PFSK-1 (cell line): ENCODE measurements around the gene LIPK.

Experiments used
- FOXP2 ChIP-seq: optimal IDR thresholded peaks from 2 replicates; pipeline ENCODE3; 2011; ENCODE audit warnings: borderline replicate concordance, control low read depth, inconsistent platforms; ENCODE audit not compliant: insufficient read depth; ENCODE audit errors: extremely low read length, extremely low read depth
- POLR2AphosphoS5 ChIP-seq: IDR thresholded peaks from 2 replicates; pipeline ENCODE4 v1.6.1; 2012; ENCODE audit warnings: low read depth, mild to moderate bottlenecking, control low read depth, low read length, moderate library complexity
- SIN3A ChIP-seq: IDR thresholded peaks from 2 replicates; pipeline ENCODE4 v1.6.1; 2012; ENCODE audit warnings: mild to moderate bottlenecking, low read length, moderate library complexity, borderline replicate concordance; ENCODE audit not compliant: insufficient read depth
- TAF1 ChIP-seq: IDR thresholded peaks from 2 replicates; pipeline ENCODE4 v1.6.1; 2012; ENCODE audit warnings: low read length, control low read depth, borderline replicate concordance; ENCODE audit not compliant: insufficient read depth
- TF ChIP-seq, protein P1 (sequence below), 2 experiments: IDR thresholded peaks; 2 replicates each; pipeline versions ENCODE4 v1.6.1 to v1.8.0; 2011 to 2012; ENCODE audit warnings: low read depth in 2 of 2, low read length in 2 of 2, control low read depth in 1 of 2, inconsistent platforms in 1 of 2, mild to moderate bottlenecking in 1 of 2, moderate library complexity in 1 of 2; ENCODE audit not compliant: insufficient read depth in 1 of 2

LIPK gene

DNA sequence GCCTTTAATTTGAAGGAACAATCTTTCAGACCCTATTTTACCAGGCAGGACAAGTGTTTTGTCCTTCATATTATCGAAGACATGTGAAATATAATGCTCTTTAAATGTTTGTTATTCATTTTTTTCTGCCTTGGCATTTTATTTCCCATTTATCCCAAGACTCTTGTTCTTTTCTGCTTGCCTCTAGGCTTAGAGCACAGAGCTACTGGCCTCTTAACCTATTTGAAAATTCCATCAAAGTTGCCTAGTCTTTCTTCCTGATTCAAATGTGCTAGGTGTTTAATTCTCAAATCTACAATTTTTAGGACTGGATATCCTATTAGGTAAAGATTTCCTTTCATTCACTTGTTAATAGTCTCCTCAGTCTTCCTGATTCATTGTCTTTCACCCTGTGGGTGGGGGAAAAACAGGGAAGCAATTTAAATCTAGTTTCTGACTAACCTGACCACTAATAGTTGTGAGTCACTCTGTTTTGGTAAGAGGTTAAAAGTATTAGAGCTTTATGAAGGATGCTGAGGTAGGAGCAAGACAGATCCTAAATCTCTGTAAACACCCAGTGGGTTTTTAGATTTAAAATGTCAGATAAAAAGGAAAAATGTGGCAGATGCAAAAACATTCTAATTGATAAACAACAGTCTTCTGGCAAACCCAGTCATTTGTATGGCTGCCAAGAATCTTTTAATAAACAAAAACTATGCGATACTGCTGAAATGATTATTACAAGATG lies 1.5 kb downstream of the LIPK start:
- TF ChIP-seq TAF1 (no peak), POLR2AphosphoS5 (no peak), SIN3A (no peak), FOXP2 (no peak)
- TF ChIP-seq, protein P1, sequence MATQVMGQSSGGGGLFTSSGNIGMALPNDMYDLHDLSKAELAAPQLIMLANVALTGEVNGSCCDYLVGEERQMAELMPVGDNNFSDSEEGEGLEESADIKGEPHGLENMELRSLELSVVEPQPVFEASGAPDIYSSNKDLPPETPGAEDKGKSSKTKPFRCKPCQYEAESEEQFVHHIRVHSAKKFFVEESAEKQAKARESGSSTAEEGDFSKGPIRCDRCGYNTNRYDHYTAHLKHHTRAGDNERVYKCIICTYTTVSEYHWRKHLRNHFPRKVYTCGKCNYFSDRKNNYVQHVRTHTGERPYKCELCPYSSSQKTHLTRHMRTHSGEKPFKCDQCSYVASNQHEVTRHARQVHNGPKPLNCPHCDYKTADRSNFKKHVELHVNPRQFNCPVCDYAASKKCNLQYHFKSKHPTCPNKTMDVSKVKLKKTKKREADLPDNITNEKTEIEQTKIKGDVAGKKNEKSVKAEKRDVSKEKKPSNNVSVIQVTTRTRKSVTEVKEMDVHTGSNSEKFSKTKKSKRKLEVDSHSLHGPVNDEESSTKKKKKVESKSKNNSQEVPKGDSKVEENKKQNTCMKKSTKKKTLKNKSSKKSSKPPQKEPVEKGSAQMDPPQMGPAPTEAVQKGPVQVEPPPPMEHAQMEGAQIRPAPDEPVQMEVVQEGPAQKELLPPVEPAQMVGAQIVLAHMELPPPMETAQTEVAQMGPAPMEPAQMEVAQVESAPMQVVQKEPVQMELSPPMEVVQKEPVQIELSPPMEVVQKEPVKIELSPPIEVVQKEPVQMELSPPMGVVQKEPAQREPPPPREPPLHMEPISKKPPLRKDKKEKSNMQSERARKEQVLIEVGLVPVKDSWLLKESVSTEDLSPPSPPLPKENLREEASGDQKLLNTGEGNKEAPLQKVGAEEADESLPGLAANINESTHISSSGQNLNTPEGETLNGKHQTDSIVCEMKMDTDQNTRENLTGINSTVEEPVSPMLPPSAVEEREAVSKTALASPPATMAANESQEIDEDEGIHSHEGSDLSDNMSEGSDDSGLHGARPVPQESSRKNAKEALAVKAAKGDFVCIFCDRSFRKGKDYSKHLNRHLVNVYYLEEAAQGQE (IDR thresholded peaks at IDR 0.05; ENCODE audit: insufficient read depth in 1 of 2, low read depth in 2 of 2, low read length in 2 of 2), result no peak

DNA sequence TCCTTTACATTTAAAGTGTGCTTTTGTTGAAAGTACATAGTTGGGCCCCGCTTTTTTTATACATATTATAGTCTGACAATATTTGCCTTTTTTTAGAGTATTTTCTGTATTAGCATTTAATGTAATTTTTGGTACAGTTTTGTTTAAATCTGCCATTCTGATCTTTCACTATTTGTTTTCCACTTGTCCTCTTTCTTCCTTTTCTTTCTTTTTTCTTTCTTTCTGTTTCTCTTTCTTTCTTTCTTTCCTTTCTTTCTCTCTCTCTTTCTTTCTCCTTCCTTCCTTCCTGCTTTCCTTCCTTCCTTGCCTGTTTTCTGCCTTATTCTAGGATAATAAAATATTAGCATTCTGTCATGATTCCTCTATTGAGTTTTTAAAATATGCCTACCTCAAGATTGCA lies 9.5 kb downstream of the LIPK start:
- TF ChIP-seq FOXP2 (no peak), SIN3A (no peak), TAF1 (no peak), POLR2AphosphoS5 (no peak)
- TF ChIP-seq, protein P1 (IDR thresholded peaks at IDR 0.05; ENCODE audit: insufficient read depth in 1 of 2, low read depth in 2 of 2, low read length in 2 of 2), result no peak

DNA sequence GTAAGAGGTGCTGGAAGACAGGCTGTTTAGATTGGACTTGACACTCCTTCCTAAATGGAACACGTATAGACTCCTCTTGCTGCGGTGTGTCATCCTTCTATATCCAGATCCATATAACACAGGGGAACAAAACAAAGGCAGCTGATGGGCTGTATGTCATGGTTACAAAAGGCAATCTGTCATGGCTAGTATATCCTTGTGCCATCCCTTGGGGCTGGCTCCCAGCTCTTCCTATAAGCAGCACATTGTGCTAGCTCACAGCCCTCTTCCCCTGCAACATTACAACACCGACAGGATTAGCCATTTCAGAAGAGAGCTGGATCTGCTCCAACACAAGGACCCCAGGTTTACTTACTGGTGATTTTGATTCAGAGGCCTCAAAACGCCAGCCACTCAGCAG lies 15.3 kb downstream of the LIPK start:
- TF ChIP-seq SIN3A (no peak), FOXP2 (no peak), TAF1 (no peak), POLR2AphosphoS5 (no peak)
- TF ChIP-seq, protein P1 (IDR thresholded peaks at IDR 0.05; ENCODE audit: insufficient read depth in 1 of 2, low read depth in 2 of 2, low read length in 2 of 2), result no peak

DNA sequence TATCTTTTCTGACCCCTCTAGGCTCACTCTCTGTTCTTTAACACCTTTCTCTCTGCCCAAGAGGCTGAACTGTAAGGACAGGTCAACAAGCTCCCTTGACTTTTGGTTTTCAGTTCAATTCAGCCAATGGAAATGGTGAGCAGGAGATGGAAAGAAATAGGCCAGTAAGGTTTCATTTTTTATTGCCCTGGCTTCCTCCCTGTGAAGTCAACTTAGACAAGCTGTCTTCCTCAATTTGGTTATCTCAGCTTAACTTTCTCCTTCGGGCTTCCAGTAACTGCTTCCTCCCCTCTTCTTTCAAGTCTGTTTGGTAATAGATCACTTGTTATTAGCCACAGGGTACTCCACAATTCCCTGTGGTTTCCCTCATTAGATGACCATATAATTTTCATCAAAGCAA lies 19.7 kb downstream of the LIPK start:
- TF ChIP-seq POLR2AphosphoS5 (no peak), SIN3A (no peak), TAF1 (no peak), FOXP2 (no peak)
- TF ChIP-seq, protein P1 (IDR thresholded peaks at IDR 0.05; ENCODE audit: insufficient read depth in 1 of 2, low read depth in 2 of 2, low read length in 2 of 2), result no peak
